Measurements from ENCODE around the gene ABHD4.
"Not testable (repeated sequence)": the region's sequence is repeated elsewhere in the genome, so short reads cannot be mapped to it uniquely, and the experiment has no call there.

The ABHD4 gene

GRCh38 chr14:22589096-22589839 is 8.8 kb upstream of the ABHD4 start, which contains the start of gene DAD1:
DAD1 (minus strand) TSS chr14:22589224; CDS start chr14:22589157, 67 bp downstream.
- DNase-seq (ENCODE audit: low read depth in 4 of 4, low spot score in 1 of 4) = peak; percentile 95 to 99 (median 98)

DNA sequence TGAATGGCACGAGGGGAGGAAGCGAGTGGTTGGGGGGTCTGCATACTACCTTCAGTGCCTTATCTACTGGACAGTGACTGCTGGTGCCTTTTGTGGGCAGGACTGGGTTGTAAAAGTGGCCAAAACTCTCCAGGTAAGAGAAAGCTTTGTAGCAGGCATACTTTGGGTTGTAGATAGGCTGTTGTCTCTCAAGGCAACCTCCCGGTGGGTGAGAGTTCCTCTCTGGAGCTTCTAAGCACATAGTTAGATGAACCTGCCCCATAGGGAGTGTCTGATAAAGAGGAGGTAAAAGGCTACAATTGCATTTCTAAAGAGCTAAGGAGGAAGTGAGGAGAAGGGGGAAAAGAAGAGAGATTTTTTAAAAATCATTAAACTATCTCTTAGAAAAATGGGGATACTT is 4.9 kb upstream of the ABHD4 start:
- DNase-seq (ENCODE audit: low read depth in 4 of 4, low spot score in 1 of 4) = no peak

- no peak for DNase-seq (ENCODE audit: low read depth in 4 of 4, low spot score in 1 of 4)
Measured at GRCh38 chr14:22593601-22594000, 4.5 kb upstream of the ABHD4 start.

GRCh38 chr14:22594156-22594716 is 3.9 kb upstream of the ABHD4 start:
- DNase-seq (ENCODE audit: low read depth in 4 of 4, low spot score in 1 of 4) = no peak

GRCh38 chr14:22596354-22596879 is 1.7 kb upstream of the ABHD4 start:
- no peak for DNase-seq (ENCODE audit: low read depth in 4 of 4, low spot score in 1 of 4)

DNA sequence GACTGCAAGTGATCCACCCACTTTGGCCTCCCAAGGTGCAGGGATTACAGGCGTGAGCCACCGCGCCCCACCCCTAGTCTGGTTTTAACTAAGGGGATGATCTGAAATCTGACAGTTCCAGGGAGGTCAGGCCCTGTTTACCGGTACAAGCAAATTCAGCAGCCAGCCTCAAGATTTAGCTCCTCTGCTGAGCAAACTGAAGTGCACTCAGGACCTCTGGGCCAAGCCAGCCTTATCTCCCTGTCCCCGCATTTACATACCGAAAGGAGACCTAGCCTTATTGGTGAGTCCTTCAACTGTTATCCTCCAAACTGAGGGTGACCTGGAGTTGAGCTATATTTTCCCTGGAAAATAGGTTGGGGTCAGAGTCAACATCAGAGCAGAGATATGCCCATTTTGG is 835 bp upstream of the ABHD4 start:
- no peak for DNase-seq (ENCODE audit: low read depth in 4 of 4, low spot score in 1 of 4)

DNA sequence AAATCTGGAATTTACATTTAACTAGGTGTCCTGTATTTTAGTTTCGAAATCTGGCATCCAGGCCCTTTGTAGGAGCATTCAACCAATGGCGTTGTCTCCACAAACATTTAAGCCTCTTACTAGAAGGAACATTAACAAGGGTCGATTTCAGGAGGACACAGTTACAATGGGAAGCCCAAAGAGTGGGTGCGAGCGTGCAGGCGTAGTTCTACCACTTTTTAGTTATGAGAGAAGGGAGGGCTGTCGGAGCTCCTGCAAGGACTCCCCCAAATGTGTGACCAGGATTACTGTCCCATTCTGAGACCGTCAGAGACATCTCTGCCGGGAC is 365 bp upstream of the ABHD4 start:
- DNase-seq (ENCODE audit: low read depth in 4 of 4, low spot score in 1 of 4) = no peak

GRCh38 chr14:22598896-22599244 is 770 bp downstream of the ABHD4 start:
- DNase-seq (ENCODE audit: low read depth in 4 of 4, low spot score in 1 of 4) = peak in 1 of 4 experiments; percentile 23

- DNase-seq (ENCODE audit: low read depth in 4 of 4, low spot score in 1 of 4) = no peak
Measured at GRCh38 chr14:22599349-22599748, 1.2 kb downstream of the ABHD4 start.

GRCh38 chr14:22600027-22600426 is 1.9 kb downstream of the ABHD4 start:
- no peak for DNase-seq (ENCODE audit: low read depth in 4 of 4, low spot score in 1 of 4)

DNA sequence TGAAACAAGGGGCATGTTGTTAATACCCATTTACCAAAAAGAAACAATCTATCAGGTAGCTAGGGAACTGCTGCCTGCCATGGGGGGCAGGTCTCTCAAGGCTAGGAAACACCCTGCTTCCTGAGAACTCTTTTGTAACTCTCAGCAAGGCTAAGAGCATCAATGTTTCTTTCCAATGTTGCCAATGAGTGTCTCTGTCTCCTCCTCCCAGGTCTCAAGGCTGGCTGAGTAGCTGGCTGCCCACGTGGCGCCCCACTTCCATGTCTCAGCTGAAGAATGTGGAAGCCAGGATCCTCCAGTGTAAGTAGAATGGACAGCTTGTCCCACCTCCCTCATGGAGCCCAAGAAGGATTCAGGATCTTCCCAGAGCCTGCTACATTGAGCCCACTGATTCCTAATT is 3.4 kb downstream of the ABHD4 start:
- no peak for DNase-seq (ENCODE audit: low read depth in 4 of 4, low spot score in 1 of 4)

DNA sequence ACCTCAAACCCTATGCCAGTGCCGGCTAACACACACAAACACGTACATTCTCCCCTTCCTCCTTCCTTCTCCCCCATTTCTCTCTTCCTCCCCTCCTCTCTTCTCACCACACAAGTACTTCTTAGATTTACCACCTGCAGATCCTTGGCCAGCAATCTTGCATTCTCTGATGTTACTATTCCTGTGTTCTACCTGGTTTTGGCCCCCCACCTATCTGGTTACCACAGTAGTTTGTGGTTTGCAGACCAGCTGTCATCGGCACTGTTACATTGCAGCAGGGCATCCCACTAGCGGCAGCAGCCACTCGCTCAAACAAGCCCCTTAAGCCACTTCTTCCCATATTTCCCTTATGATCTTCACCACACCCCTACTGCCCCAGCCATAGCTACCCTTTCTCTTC is 3.9 kb downstream of the ABHD4 start:
- no peak for DNase-seq (ENCODE audit: low read depth in 4 of 4, low spot score in 1 of 4)

DNA sequence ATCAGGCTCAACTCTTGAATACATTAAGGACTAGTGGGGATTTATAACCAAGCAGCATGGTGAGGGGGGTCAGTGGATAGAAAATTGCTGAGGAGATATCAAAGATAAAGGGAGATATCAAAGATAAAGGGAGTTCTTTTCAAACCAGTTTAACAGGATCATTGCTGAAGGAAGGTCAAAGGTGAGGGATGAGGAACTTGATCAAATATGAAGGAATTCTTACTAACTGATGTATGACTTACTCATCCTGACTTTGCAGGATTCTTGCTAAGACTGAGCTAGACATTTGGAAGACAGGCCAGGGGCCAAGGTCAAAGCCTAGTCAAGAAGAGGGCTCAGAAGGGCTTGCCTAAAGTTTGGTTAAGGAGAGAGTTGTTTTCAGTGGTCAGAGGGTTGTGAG is 4.8 kb downstream of the ABHD4 start:
- DNase-seq (ENCODE audit: low read depth in 4 of 4, low spot score in 1 of 4) = no peak

DNA sequence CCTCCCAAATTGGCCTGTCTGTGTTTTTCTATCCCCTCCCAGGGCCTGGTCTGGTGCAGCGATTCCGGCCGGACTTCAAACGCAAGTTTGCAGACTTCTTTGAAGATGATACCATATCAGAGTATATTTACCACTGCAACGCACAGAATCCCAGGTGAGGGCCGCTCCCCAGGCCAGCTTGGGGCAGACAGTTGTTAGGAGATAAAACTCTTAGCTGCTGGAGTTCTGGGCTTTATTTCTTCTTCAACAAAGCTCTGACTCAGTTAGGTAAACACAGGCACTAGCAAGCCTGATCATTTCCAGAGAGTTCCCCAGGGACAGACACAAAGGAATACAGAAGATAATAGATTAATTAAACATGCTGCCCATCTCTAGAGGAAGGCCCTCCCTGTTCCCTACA is 8.3 kb downstream of the ABHD4 start:
- no peak for DNase-seq (ENCODE audit: low read depth in 4 of 4, low spot score in 1 of 4)

GRCh38 chr14:22607291-22607690 is 9.2 kb downstream of the ABHD4 start:
- no peak for DNase-seq (ENCODE audit: low read depth in 4 of 4, low spot score in 1 of 4)

DNA sequence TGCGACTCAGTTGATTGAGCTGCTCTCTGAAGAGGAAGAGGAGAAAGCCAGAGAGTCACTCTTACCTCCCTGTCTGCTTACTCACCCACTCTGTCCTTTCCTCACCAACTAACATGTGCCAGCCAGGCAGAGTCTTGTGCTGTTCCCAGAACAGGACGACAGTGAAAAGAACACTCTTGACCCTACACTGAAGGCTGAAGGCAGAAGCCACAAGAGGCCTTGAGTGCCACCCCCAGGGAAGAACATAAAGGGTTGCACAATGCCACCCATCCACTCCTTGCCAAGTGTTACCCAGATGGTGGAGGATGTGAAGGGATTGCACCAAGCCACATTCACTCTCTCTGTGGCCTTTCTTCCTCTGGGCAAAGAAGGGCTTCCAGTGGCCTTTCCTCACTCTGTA is 12.8 kb downstream of the ABHD4 start:
- DNase-seq (ENCODE audit: low read depth in 4 of 4, low spot score in 1 of 4) = no peak

GRCh38 chr14:22613106-22613695 is 15.1 kb downstream of the ABHD4 start:
- no peak for DNase-seq (ENCODE audit: low read depth in 4 of 4, low spot score in 1 of 4)

- DNase-seq (ENCODE audit: low read depth in 4 of 4, low spot score in 1 of 4) = no peak
Measured at GRCh38 chr14:22613736-22614239, 15.7 kb downstream of the ABHD4 start.

DNA sequence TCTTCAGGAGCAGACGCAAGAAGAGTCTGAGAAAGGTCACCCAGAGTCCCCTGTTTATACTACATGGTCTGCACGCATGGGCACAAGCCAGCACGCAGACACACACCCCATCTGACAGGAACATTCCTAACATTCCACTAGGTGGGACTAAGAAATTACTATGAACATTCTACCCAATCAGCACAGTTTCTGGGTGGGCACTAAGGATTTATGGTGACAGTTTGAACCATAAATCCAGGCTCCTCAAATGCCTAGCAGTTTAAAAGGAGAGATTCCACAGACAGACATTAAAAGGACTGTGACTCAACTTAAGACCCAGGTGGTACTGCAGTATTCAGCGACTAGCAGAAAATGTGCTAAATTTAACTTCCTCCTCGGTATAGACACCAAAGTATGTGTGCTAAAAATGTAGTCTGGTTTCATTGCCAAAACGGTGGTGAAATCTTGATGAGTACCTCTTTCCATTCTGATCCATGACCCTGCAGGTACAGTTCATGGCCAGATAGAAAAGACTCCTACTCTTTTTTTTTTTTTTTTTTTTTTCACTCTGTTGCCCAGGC is 16.2 kb downstream of the ABHD4 start:
- DNase-seq (ENCODE audit: low read depth in 4 of 4, low spot score in 1 of 4) = no peak

GRCh38 chr14:22615765-22616164 is 17.7 kb downstream of the ABHD4 start:
- DNase-seq (ENCODE audit: low read depth in 4 of 4, low spot score in 1 of 4) = not testable (repeated sequence)

- DNase-seq (ENCODE audit: low read depth in 4 of 4, low spot score in 1 of 4) = no peak
Measured at GRCh38 chr14:22622255-22622654, 24.2 kb downstream of the ABHD4 start.

- DNase-seq (ENCODE audit: low read depth in 4 of 4, low spot score in 1 of 4) = no peak
Measured at GRCh38 chr14:22623047-22623446, 24.9 kb downstream of the ABHD4 start.

Measured in stimulated activated CD4-positive, alpha-beta T cell treated with anti-CD3 and anti-CD28 coated beads, Interleukin-1b, Interleukin-23, amount 100 ng/mL, for 24 hours (primary cell).